ENCODE data around the gene MTCL1. TPM values are rescaled to one million over a fixed set of nuclear protein-coding genes. Genes with fewer than 3 reads are reported as not detected.

The MTCL1 gene
- total RNA-seq, 1 donor from 2014 or later, result 2.9 TPM

DNA sequence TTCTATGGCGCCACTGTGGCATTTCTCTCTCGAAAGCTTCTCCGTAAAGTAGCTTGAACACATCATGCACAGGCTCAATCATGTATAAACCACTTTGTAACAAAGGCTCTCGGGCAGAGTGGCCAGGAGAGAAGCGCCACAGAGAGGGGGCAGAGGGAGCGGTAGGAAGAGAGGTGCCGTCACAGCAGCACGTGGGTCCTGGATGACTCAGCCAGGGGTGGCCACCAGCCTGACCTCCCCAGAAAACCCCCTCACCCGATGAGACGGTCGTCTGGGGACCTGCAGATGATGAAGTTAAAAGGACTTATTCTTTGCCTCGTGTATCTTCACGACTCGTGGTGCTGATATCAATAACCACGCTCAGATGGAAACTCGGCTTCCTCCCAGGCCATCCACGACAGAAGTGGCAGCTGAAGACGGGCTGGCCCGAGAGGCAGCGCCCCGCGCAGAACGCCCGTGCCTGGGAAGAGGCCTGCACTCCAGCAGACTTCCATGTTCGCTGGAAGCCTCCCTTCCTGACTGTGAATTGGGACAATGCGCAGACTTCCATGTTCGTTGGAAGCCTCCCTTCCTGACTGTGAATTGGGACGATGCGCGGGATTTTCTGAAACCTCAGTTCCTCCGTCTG, 46.4 kb upstream of the MTCL1 start:
- intact Hi-C loops (cut with micrococcal nuclease), result no loop called here
- ATAC-seq (ENCODE audit: low read depth), result no peak
- TF ChIP-seq, protein P1, sequence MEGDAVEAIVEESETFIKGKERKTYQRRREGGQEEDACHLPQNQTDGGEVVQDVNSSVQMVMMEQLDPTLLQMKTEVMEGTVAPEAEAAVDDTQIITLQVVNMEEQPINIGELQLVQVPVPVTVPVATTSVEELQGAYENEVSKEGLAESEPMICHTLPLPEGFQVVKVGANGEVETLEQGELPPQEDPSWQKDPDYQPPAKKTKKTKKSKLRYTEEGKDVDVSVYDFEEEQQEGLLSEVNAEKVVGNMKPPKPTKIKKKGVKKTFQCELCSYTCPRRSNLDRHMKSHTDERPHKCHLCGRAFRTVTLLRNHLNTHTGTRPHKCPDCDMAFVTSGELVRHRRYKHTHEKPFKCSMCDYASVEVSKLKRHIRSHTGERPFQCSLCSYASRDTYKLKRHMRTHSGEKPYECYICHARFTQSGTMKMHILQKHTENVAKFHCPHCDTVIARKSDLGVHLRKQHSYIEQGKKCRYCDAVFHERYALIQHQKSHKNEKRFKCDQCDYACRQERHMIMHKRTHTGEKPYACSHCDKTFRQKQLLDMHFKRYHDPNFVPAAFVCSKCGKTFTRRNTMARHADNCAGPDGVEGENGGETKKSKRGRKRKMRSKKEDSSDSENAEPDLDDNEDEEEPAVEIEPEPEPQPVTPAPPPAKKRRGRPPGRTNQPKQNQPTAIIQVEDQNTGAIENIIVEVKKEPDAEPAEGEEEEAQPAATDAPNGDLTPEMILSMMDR (IDR thresholded peaks at IDR 0.05), result no peak
- H3K36me3 Mint-ChIP-seq (ENCODE audit: low read depth), result no peaks in the 10 kb centered on the region
- H3K4me1 Mint-ChIP-seq, result peaks cover 10% of the 10 kb centered on the region
- H3K27ac Mint-ChIP-seq, result no peak overlapping the region
- peaks cover 3% of the 10 kb centered on the region for H3K27me3 Mint-ChIP-seq
- ChIA-PET POLR2A (interaction anchor here (0.6 kb wide), 1 partner anchor 146 kb away, joined by 3 read pairs; no protein-coding TSS in a partner anchor), CTCF (interaction anchor here (0.6 to 1.4 kb wide), 2 partner anchors 329 to 918 kb away, joined by 3 to 7 read pairs; no protein-coding TSS in a partner anchor)
- no peak for DNase-seq
- H3K4me3 Mint-ChIP-seq, result no peak overlapping the region
- H3K9me3 Mint-ChIP-seq, result no peaks in the 10 kb centered on the region

DNA sequence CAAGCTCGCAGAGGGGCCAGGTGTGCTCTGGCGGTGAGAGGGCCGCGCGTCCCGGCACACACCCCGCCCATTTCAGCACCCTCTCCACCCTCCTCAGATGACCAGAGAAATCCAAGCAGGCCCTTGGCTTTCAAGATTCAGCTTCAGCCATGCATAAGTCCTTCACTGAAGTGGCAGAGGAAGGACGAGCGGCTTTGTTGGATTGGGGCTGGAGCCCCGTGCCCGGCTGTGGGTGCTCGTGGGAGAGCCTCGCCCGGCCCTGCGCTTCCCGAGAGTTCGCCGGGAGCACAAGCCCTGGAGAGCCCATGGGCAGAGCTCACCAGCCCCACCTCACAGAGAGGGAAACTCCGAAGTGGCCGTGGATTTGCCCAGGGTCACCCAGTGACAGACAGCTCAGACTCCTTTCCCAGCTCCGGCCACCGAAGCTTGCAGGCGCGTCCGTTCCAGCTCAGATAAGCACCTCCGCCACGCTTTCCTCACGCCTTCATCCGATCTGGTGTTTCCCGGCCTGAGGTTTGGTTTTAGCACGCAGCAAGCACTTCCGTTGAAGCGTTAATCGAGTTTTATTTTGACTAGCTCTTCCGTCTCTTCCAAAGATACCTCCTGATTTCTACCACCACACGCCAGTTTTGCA, 45.6 kb upstream of the MTCL1 start:
- no peak for DNase-seq
- POLR2A ChIA-PET, result no interaction called here
- intact Hi-C loops (cut with micrococcal nuclease), result no loop called here

DNA sequence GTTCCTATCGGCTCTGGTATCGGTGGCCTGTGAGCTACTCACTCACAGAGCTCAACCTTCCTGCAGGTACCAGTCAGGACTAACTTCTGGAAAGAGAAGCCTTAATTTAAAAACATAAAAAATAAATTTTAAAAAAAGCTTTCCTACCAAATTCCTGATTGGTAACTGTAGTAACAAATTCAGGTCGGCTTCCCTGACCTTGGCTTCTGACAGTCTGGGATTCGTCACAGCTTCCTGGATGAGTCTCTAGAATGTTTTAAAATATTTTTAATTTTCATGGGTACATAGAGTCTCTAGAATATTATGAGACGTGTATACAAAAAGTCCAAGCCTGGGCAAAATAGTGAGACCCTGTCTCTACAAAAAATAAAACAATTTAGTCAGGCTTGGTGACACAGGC, 45.0 kb upstream of the MTCL1 start:
- Mint-ChIP-seq H3K36me3 (ENCODE audit: low read depth) (no peaks in the 10 kb centered on the region), H3K4me1 (peaks cover 10% of the 10 kb centered on the region), H3K4me3 (no peak overlapping the region), H3K27ac (no peak overlapping the region), H3K27me3 (peaks cover 3% of the 10 kb centered on the region), H3K9me3 (peaks cover 3% of the 10 kb centered on the region)
- intact Hi-C loops (cut with micrococcal nuclease), result no loop called here
- ATAC-seq (ENCODE audit: low read depth) (no peak), DNase-seq (no peak)
- CTCF ChIA-PET, result interaction anchor here (1.2 kb wide), 1 partner anchor 323 kb away, joined by 4 read pairs; no protein-coding TSS in a partner anchor
- POLR2A ChIA-PET, result no interaction called here
- TF ChIP-seq, protein P1 (IDR thresholded peaks at IDR 0.05), result no peak

More for the DNA sequence above, 45.6 kb upstream of the MTCL1 start:
- Mint-ChIP-seq H3K4me1 (peaks cover 10% of the 10 kb centered on the region), H3K9me3 (no peaks in the 10 kb centered on the region), H3K27ac (no peak overlapping the region), H3K27me3 (peaks cover 3% of the 10 kb centered on the region), H3K4me3 (no peak overlapping the region), H3K36me3 (ENCODE audit: low read depth) (no peaks in the 10 kb centered on the region)
- TF ChIP-seq, protein P1 (IDR thresholded peaks at IDR 0.05), result no peak
- CTCF ChIA-PET, result interaction anchor here (1.2 kb wide), 1 partner anchor 323 kb away, joined by 4 read pairs; no protein-coding TSS in a partner anchor
- ATAC-seq (ENCODE audit: low read depth), result no peak

DNA sequence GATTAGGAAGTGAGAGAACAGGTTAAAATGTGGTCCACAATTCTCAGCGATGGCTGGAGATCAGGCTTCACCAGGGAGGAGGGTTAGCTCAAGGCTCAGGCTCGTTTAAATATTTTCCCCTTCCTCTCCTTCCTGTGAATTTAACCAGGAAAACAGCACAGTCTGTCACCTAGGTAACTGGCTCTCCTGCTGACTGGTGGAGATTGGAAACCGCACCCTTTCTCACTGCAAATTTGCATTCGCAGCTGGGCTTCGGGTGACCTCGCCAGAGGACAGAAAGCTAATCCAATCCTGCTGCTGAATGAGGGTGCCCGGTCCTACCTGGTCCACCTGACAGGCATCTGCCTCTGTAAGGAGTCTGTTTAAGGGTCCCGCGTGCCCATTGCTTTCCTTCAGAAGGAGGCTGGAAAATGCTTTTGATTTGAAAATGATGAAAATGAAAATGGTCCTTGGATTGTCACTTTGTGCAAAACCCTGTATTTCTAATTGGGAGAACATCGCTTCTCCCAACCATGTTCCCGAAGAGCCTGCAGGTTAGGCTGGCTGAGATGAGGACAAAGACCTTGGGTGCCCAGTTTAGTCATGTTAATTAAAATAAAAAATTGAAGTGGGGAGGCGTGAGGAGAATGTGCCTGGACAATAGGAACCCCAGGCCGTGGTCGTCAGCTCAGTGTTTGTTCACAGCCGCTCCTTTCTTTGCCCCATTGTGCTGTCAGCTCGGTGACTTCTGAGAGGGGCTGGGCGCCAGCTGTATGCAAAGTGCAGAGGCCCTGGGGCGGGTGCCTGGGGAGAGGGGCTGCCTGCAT, 43.4 kb upstream of the MTCL1 start:
- CTCF ChIA-PET, result no interaction called here
- ATAC-seq (ENCODE audit: low read depth) (no peak), DNase-seq (no peak)
- H3K27ac Mint-ChIP-seq, result no peak overlapping the region
- no peak overlapping the region for H3K4me3 Mint-ChIP-seq
- peaks cover 3% of the 10 kb centered on the region for H3K27me3 Mint-ChIP-seq
- H3K36me3 Mint-ChIP-seq (ENCODE audit: low read depth), result no peaks in the 10 kb centered on the region
- peaks cover 10% of the 10 kb centered on the region for H3K4me1 Mint-ChIP-seq
- TF ChIP-seq, protein P1 (IDR thresholded peaks at IDR 0.05), result no peak
- POLR2A ChIA-PET, result no interaction called here
- intact Hi-C loops (cut with micrococcal nuclease), result no loop called here
- peaks cover 3% of the 10 kb centered on the region for H3K9me3 Mint-ChIP-seq
